ENCODE results near the gene GSG1L. TPM values are rescaled to one million over a fixed set of nuclear protein-coding genes. Genes with fewer than 3 reads are reported as not detected.

GSG1L gene
- total RNA-seq, 1 experiment from 2014 or later, result not detected

DNA sequence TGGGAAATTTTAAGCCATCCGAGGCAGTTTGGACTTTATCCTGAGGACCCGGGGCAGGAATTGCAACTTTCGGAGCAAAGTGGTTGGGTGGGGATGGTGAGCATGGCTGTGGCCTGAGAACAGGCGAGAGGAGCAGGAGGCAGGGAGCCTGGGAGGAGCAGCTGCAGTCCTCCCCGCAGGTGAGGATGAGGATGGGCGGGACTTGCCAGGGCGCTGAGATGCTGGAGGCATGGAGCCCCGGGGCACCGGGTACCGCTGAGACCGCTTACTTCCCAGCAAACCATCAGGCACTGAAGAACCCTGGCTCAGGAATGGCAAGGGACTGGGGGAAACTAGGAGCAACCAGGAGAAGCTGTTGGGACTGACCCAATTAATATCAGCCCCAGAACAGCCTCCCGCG lies 210.8 kb downstream of the GSG1L start:
- no peak for DNase-seq (ENCODE audit: low read depth)

- no peak for DNase-seq (ENCODE audit: low read depth)
These were observed 211.4 kb downstream of the GSG1L start for GRCh38 chr16:27852116-27852515.

- DNase-seq (ENCODE audit: low read depth), result no peak
These were observed 211.9 kb downstream of the GSG1L start for GRCh38 chr16:27851586-27851985.

DNA sequence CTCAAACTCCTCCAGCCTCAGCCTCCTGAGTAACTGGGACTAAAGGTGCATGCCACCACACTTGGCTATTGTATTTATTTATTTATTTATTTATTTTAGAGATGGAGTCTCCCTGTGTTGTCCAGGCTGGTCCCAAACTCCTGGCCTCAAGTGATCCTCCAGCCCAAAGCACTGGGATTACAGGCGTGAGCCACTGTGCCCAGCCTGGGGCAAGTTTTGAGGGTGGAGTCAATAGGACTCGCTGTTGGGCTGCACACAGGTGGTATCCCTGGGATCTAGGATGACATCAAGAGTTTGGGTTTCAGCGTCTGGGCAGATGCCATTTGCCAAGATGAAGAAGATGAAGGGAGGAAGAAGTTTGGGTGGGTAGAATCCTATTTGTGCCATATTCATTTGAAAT lies 213.9 kb downstream of the GSG1L start:
- DNase-seq (ENCODE audit: low read depth), result no peak

DNA sequence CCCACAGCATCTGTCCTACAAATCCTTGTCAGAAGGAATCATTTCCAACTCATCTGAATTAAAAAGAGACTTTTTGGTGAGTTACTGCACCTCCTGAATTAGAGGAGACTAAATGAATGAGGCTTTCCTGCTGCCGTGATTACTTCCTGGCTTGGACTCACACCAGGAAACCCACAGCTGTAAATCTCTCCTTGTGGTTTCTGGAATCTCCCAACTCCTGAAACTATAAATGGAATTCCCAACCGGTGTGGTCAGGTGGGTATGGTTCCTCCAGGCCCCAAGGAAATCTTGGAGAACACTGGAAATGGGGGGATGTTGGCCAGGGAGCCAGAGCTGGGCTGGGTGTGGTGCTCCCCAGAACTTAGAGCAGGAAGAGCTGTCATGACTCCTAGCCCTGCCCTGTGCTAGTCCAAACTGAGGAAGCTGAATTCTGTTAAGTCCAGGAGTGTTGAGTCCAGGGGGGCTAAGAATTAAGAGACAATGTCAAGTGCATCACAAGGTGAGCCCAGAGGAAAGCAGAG lies 216.4 kb downstream of the GSG1L start:
- DNase-seq (ENCODE audit: low read depth), result no peak

DNA sequence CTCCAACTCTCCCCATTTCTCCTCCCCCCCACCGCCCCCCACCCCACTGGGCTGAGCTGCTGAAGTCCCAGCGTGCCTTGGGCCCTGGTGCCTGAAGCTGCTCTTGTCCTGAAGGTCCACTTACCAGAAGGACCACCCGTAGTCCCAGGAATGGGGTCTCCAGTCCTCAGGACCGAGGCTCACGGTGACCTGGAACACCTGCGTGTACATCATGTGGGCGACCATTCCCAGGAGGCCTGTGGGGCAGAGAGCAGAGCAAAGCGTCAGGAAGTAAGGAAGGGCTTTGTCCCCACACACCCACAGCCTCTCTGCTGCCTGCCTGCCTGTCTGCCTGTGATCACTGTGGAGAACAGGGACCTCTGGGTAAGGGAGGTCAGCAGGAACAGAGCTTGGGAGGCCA lies 218.7 kb downstream of the GSG1L start:
- DNase-seq (ENCODE audit: low read depth), result no peak

- DNase-seq (ENCODE audit: low read depth), result no peak
These were observed 219.7 kb downstream of the GSG1L start for GRCh38 chr16:27843800-27844199.

- DNase-seq (ENCODE audit: low read depth), result no peak
These were observed 221.6 kb downstream of the GSG1L start for GRCh38 chr16:27841911-27842310.

- DNase-seq (ENCODE audit: low read depth), result no peak
These were observed 222.3 kb downstream of the GSG1L start for GRCh38 chr16:27841061-27841801.

DNA sequence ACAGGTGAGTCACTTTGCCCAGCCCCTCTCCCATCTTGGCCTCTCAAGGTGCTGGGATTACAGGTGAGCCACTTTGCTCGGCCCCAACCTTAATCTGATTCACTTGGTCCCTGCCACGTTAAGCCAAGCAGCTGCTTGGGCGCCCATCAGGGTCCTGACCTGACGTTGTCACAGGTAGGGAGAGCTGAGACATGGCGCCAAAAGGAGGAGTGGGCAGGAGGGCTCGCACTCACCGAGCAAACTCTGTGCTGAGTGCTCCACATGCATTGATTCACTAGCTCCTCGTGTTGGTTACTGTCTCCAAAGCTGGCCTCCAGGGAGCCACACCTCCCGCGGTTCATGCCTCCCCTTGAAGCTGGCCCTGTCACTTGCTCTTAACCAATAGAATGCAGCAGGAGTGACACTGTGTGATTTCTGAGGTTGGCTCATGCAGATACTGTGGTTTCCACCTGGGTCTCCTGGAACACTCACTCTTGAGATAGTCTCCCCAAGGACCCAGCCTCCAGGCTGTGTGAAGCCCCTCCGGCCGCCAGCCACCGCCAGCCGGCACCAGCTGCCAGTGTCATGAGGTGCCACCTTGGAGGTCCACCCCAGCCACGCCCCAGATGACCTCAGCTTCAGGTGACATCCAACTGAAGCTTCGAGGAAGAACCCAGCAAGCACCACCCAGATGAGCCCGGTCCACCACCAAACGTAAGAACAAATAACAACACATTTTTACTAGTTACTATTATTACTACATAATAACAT lies 223.0 kb downstream of the GSG1L start:
- DNase-seq (ENCODE audit: low read depth), result no peak

DNA sequence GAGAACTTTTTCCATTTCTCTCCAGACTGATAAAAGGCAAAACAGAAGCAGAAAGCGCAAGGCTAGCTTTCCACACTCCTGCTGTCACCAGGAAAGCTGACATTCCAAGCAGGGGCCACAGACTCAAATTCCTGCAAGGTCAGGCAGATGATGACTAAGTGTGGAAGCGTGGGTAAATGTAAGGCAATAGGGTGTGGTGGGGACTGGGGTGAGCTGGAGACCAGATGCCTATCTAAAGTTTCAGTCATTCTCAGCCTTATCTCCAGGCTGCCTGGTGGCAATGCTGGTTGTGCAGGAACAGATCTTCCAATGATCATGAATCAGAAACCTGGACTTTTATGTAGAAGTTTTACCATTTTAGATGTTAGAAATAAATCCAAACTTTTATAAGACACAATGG lies 224.1 kb downstream of the GSG1L start:
- no peak for DNase-seq (ENCODE audit: low read depth)

DNA sequence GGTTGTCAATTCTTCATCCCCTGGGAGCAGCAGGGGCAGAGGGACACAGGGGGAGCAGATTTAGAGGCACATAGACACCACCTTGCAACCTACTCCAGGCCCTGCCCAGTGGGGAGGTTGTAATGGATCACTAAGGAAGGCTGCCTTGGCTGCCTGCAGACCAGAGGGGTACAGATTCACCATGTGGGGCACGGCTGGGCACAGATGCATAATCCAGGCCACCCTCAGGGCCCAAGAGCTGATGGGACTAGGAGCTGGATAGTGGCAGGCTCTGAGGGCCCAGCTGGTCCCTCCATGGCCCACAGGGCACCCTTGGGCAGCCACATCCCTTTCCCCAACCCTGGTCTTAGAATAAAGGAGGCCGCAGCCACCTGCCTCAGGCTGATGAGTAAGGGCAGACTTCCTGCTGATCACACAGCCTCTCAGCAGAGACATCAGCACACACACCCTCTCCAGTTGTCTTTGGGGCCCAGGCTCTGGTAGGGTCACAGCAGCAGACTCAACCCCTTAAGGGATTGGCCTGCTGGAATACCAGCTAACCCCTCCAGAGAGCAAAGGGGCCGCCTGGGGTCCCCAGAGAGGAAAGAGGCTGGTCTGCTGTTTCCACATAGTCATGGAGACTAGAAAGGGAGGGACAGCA lies 224.9 kb downstream of the GSG1L start:
- no peak for DNase-seq (ENCODE audit: low read depth)

- no peak for DNase-seq (ENCODE audit: low read depth)
These were observed 233.5 kb downstream of the GSG1L start for GRCh38 chr16:27829975-27830374.

GRCh38 chr16:27828671-27829070 lies 234.8 kb downstream of the GSG1L start:
- DNase-seq (ENCODE audit: low read depth), result no peak

- no peak for DNase-seq (ENCODE audit: low read depth)
These were observed 235.7 kb downstream of the GSG1L start for GRCh38 chr16:27827765-27828164.

GRCh38 chr16:27826893-27827289 lies 236.6 kb downstream of the GSG1L start:
- no peak for DNase-seq (ENCODE audit: low read depth)

GRCh38 chr16:27826081-27826892 lies 237.2 kb downstream of the GSG1L start:
- no peak for DNase-seq (ENCODE audit: low read depth)

- no peak for DNase-seq (ENCODE audit: low read depth)
These were observed 238.7 kb downstream of the GSG1L start for GRCh38 chr16:27824786-27825185.

- DNase-seq (ENCODE audit: low read depth), result no peak
These were observed 239.5 kb downstream of the GSG1L start for GRCh38 chr16:27824006-27824405.

DNA sequence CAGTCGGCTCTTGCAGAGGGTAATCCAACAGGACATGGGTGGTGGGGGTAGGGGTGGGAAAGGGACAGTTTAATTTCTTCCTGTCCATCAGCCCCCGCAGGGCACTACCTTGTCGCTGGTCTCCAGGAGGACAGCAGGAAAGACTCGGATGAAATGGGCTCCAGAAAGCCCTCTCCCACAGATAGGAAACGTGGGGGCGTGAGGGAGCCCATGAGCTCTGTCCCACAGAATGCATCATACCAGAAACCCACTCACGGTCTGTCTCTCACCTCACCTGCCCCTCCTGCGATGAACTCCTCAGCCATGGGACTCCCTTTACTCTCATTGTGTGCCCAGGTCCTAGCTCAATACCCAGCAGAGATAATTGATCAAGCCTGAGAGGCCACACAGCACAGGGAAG lies 240.1 kb downstream of the GSG1L start:
- DNase-seq (ENCODE audit: low read depth), result no peak

- no peak for DNase-seq (ENCODE audit: low read depth)
These were observed 240.5 kb downstream of the GSG1L start for GRCh38 chr16:27822996-27823395.

DNA sequence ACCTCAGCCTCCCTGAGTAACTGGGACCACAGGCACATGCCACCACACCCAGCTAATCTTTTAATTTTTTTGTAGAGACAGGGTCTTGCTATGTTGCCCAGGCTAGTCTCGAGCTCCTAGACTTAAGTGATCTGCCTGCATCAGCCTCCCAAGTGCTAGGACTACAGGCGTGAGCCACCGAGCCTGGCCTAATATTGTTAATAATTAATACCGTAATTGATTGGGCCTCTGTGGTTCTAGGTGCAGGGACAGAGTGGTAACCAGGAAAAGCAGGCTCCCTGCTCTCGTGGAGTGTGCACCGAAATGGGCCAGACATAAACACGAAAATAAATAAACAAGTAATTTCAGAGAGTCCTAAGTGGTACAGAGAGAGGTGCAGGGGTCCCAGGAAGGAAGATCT lies 241.0 kb downstream of the GSG1L start:
- DNase-seq (ENCODE audit: low read depth), result no peak

Data from LHCN-M2 (cell line).